ENCODE data around the gene CFAP53. TPM values are rescaled to one million over a fixed set of nuclear protein-coding genes. Genes with fewer than 3 reads are reported as not detected.
"Not testable (repeated sequence)": the region's sequence is repeated elsewhere in the genome, so short reads cannot be mapped to it uniquely, and the experiment has no call there.

Gene CFAP53
- total RNA-seq, 2 donors from 2014 or later, result 0.37 to 0.66 TPM

GRCh38 chr18:50240080-50240563 is 26.2 kb downstream of the CFAP53 start:
- Mint-ChIP-seq H3K27ac (no peak overlapping the region), H3K27me3 (ENCODE audit: insufficient read depth) (peaks cover 12% of the 10 kb centered on the region), H3K4me3 (no peak overlapping the region), H3K9me3 (peaks cover 65% of the 10 kb centered on the region), H3K36me3 (ENCODE audit: low read depth) (peaks cover 15% of the 10 kb centered on the region), H3K4me1 (no peaks in the 10 kb centered on the region)
- Histone ChIP-seq H3K9me3 (ENCODE audit: control insufficient read depth, low read length) (peaks cover 57% of the 10 kb centered on the region), H3K36me3 (ENCODE audit: control insufficient read depth, insufficient read depth, low read length) (no peaks in the 10 kb centered on the region), H3K4me3 (ENCODE audit: low read length) (peak overlapping the region; percentile 29), H3K4me1 (ENCODE audit: control insufficient read depth, insufficient read depth, low read length) (no peaks in the 10 kb centered on the region), H3K27me3 (ENCODE audit: control insufficient read depth, insufficient read depth, low read length, poor library complexity, severe bottlenecking) (no peaks in the 10 kb centered on the region), H3K9ac (ENCODE audit: extremely low read depth, low read length, poor library complexity, severe bottlenecking) (no peak overlapping the region), H3K27ac (ENCODE audit: low read depth, low read length) (no peak overlapping the region)
- DNase-seq, result no peak
- TF ChIP-seq CTCF (conservative IDR thresholded peaks at IDR 0.05), result no peak
- WGBS, 2 experiments (ENCODE audit: insufficient coverage in 1 of 2, insufficient read length in 1 of 2), result 82 to 89% methylated on average over 3 of the region's 3 CpGs

DNA sequence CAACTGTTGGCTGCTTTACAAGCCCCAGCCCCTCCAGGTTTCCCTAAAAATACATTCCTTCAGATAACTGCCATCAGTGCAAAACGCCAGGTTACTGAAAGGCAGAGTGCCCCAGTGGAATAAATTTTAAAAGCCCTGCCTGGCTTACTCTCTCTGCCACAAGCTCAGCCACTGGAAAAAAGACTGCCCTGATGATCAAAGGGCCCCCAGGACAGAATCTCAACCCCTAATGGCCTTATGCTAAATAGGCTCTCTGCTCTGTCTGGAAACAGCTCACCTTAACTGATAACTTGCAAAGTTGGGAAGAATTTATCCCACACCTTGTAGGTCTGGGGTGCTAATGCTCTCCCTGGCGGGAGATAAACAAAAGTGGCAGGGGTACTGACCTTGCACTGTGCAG is 33.9 kb downstream of the CFAP53 start:
- H3K9me3 ChIP-seq (ENCODE audit: control insufficient read depth, low read length), result peaks cover 46% of the 10 kb centered on the region
- no peaks in the 10 kb centered on the region for H3K36me3 ChIP-seq (ENCODE audit: control insufficient read depth, insufficient read depth, low read length)
- H3K27me3 Mint-ChIP-seq (ENCODE audit: insufficient read depth), result peaks cover 7% of the 10 kb centered on the region
- H3K9me3 Mint-ChIP-seq, result peaks cover 42% of the 10 kb centered on the region
- peak; percentile 73 for DNase-seq
- peak overlapping the region; percentile 22 for H3K9ac ChIP-seq (ENCODE audit: extremely low read depth, low read length, poor library complexity, severe bottlenecking)
- H3K36me3 Mint-ChIP-seq (ENCODE audit: low read depth), result peaks cover 3% of the 10 kb centered on the region
- H3K4me1 ChIP-seq (ENCODE audit: control insufficient read depth, insufficient read depth, low read length), result peaks cover 15% of the 10 kb centered on the region
- no peaks in the 10 kb centered on the region for H3K27me3 ChIP-seq (ENCODE audit: control insufficient read depth, insufficient read depth, low read length, poor library complexity, severe bottlenecking)
- peaks cover 31% of the 10 kb centered on the region for H3K4me1 Mint-ChIP-seq
- H3K27ac ChIP-seq (ENCODE audit: low read depth, low read length), result peak overlapping the region; percentile 25
- H3K27ac Mint-ChIP-seq, result peak overlapping the region; percentile 69
- H3K4me3 Mint-ChIP-seq, result peak overlapping the region; percentile 14
- TF ChIP-seq CTCF (conservative IDR thresholded peaks at IDR 0.05), result no peak
- 28 to 62% methylated on average over 2 of the region's 2 CpGs for WGBS, 2 experiments (ENCODE audit: insufficient coverage in 1 of 2, insufficient read length in 1 of 2)
- peak overlapping the region; percentile 65 for H3K4me3 ChIP-seq (ENCODE audit: low read length)

GRCh38 chr18:50231621-50232020 is 34.7 kb downstream of the CFAP53 start:
- Histone ChIP-seq H3K9me3 (ENCODE audit: control insufficient read depth, low read length) (peaks cover 47% of the 10 kb centered on the region), H3K4me1 (ENCODE audit: control insufficient read depth, insufficient read depth, low read length) (peaks cover 15% of the 10 kb centered on the region), H3K27ac (ENCODE audit: low read depth, low read length) (no peak overlapping the region), H3K4me3 (ENCODE audit: low read length) (peak overlapping the region; percentile 65), H3K9ac (ENCODE audit: extremely low read depth, low read length, poor library complexity, severe bottlenecking) (peak overlapping the region; percentile 22), H3K27me3 (ENCODE audit: control insufficient read depth, insufficient read depth, low read length, poor library complexity, severe bottlenecking) (no peaks in the 10 kb centered on the region), H3K36me3 (ENCODE audit: control insufficient read depth, insufficient read depth, low read length) (no peaks in the 10 kb centered on the region)
- H3K4me1 Mint-ChIP-seq, result peaks cover 31% of the 10 kb centered on the region
- peaks cover 40% of the 10 kb centered on the region for H3K9me3 Mint-ChIP-seq
- WGBS, 2 experiments (ENCODE audit: insufficient coverage in 1 of 2, insufficient read length in 1 of 2), result 59 to 69% methylated on average over 4 of the region's 4 CpGs
- peak overlapping the region; percentile 14 for H3K4me3 Mint-ChIP-seq
- peaks cover 3% of the 10 kb centered on the region for H3K36me3 Mint-ChIP-seq (ENCODE audit: low read depth)
- H3K27me3 Mint-ChIP-seq (ENCODE audit: insufficient read depth), result peaks cover 7% of the 10 kb centered on the region
- DNase-seq, result peak; percentile 84
- no peak for TF ChIP-seq CTCF (conservative IDR thresholded peaks at IDR 0.05)
- H3K27ac Mint-ChIP-seq, result peak overlapping the region; percentile 69

DNA sequence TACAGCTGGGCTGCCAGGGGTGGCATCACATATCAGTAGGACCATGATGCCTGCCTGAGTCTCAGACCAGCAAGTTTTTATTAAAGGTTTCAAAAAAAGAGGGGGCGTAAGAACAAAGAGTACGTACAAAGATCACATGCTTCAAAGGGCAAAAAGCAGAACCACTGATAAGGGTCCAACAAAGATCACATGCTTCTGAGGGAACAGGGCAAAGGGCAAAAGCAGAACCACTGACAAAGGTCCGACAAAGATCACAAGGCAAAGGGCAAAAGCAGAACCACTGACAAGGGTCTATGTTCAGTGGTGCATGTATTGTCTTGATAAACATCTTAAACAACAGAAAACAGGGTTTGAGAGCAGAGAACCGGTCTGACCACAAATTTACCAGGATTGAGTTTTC is 46.0 kb downstream of the CFAP53 start:
- WGBS, 2 experiments (ENCODE audit: insufficient coverage in 1 of 2, insufficient read length in 1 of 2), result 91 to 93% methylated on average over 4 of the region's 4 CpGs
- not testable (repeated sequence) for H3K4me1 Mint-ChIP-seq; H3K9ac ChIP-seq (ENCODE audit: extremely low read depth, low read length, poor library complexity, severe bottlenecking); H3K27ac ChIP-seq (ENCODE audit: low read depth, low read length); H3K4me1 ChIP-seq (ENCODE audit: control insufficient read depth, insufficient read depth, low read length); H3K27ac Mint-ChIP-seq; H3K36me3 ChIP-seq (ENCODE audit: control insufficient read depth, insufficient read depth, low read length); H3K4me3 Mint-ChIP-seq; H3K36me3 Mint-ChIP-seq (ENCODE audit: low read depth); DNase-seq; H3K27me3 ChIP-seq (ENCODE audit: control insufficient read depth, insufficient read depth, low read length, poor library complexity, severe bottlenecking)
- H3K9me3 ChIP-seq (ENCODE audit: control insufficient read depth, low read length), result peaks cover 27% of the 10 kb centered on the region
- peak overlapping the region; percentile 36 for H3K4me3 ChIP-seq (ENCODE audit: low read length)
- H3K27me3 Mint-ChIP-seq (ENCODE audit: insufficient read depth), result peaks cover 14% of the 10 kb centered on the region
- peaks cover 57% of the 10 kb centered on the region for H3K9me3 Mint-ChIP-seq
